Bronchial epithelial cell (primary cell): ENCODE data around the gene UBL5. TPM values are rescaled to one million over a fixed set of nuclear protein-coding genes. Genes with fewer than 3 reads are reported as not detected.
A peak's percentile ranks its signal among the peaks of the same experiment; 100 is the strongest.
"Not testable (repeated sequence)": the region's sequence is repeated elsewhere in the genome, so short reads cannot be mapped to it uniquely, and the experiment has no call there.

Experiments
- DNase-seq: peaks from one replicate; pipeline ENCODE4 v3.0.0-alpha.2; 2010; ENCODE audit warnings: low read depth
- FAIRE-seq: peaks from 2 replicates; lab custom pipeline; 2011; peaks lifted over from hg19 to GRCh38; lab: Jason Lieb, UNC
- H3K27me3 ChIP-seq: 2 replicates; pipeline ENCODE4 v1.5.1; 2011; ENCODE audit warnings: low read length; ENCODE audit not compliant: control insufficient read depth, insufficient read depth
- H3K36me3 ChIP-seq: 2 replicates; pipeline ENCODE4 v1.5.1; 2011; ENCODE audit warnings: low read length; ENCODE audit not compliant: control insufficient read depth, insufficient read depth
- H3K4me3 ChIP-seq: 2 replicates; pipeline ENCODE4 v1.5.1; 2011; ENCODE audit warnings: mild to moderate bottlenecking, low read depth, low read length, control low read depth
- total RNA-seq: library from RNA; depleted of rRNA; stranded (reverse); fragments of >200 nt; gene quantifications from 2 replicates; pipeline ENCODE4 v1.2.1, GENCODE V29; 2014
- TF ChIP-seq, protein P1 (sequence below): IDR thresholded peaks from 2 replicates; pipeline ENCODE4 v1.5.1; 2011; ENCODE audit warnings: mild to moderate bottlenecking, moderate library complexity, low read length, control low read depth, inconsistent platforms; ENCODE audit not compliant: insufficient read depth, severe bottlenecking

The UBL5 gene
- 260 and 314 TPM in 2 replicates for total RNA-seq

DNA sequence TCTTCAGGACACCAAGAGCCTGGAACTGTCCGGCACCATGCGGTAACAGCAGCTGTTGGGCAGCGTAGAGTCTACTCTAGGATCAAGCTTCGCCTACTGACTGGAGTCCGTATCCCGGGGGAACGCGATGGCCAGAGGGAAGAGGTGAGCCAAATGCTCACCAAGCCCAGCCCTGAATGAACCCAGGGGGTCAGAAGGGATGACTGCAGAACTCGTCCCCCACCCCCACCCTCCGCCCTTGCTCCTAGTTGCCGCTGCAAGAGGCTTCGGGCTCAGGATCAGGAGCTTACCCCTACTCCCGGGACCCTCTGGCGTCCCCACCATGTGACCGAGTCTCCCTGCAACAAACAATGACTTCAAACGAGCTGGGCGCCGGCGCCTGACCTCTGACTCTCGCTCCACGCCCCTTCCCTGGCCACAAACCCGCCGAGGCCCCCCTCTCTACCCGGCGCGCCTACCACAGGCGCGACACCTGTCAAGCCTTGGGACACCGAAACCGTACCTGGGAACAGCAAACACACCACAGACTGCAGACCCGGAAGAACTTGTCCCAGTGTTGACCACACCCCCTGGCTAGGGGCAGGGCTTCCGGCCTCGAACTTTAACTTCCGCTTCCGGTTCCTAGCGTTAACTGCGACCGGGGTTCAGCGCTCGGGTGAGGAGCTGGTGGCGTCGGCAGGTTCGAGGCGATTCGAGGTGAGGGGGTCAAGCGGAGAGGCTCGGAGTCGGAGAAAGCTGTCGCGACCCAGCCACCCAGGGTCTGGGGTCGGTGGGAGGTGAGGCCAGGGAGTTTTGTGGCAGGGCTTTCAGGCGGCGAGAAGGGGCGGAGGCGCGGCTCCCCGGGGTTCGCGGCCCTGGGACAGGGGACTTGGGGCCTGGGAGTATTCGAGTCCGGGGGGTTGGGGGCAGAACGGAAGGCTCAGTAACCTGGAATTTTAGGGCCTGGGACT lies at the start of gene UBL5:
Gene UBL5 (plus strand): TSS at position 630 of the 950 bp plus-strand sequence. CDS start 420 bp downstream, outside the sequence.
- no peak for FAIRE-seq
- peak within 1 kb of the TSS; percentile 83 for H3K4me3 ChIP-seq
- peak; percentile 83 for DNase-seq
- H3K27me3 ChIP-seq = no peaks in the 10 kb centered on the region
- TF ChIP-seq, protein P1, sequence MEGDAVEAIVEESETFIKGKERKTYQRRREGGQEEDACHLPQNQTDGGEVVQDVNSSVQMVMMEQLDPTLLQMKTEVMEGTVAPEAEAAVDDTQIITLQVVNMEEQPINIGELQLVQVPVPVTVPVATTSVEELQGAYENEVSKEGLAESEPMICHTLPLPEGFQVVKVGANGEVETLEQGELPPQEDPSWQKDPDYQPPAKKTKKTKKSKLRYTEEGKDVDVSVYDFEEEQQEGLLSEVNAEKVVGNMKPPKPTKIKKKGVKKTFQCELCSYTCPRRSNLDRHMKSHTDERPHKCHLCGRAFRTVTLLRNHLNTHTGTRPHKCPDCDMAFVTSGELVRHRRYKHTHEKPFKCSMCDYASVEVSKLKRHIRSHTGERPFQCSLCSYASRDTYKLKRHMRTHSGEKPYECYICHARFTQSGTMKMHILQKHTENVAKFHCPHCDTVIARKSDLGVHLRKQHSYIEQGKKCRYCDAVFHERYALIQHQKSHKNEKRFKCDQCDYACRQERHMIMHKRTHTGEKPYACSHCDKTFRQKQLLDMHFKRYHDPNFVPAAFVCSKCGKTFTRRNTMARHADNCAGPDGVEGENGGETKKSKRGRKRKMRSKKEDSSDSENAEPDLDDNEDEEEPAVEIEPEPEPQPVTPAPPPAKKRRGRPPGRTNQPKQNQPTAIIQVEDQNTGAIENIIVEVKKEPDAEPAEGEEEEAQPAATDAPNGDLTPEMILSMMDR = no peak
- no peaks in the 10 kb centered on the region for H3K36me3 ChIP-seq

- TF ChIP-seq, protein P1 = no peak
Measured at GRCh38 chr19:9782338-9782737, 45.4 kb upstream of the UBL5 start.

GRCh38 chr19:9784163-9784496 lies 43.6 kb upstream of the UBL5 start:
- H3K4me3 ChIP-seq, DNase-seq, FAIRE-seq: not testable (repeated sequence)

More at GRCh38 chr19:9782338-9782737, 45.4 kb upstream of the UBL5 start:
- DNase-seq (no peak), FAIRE-seq (no peak)
- no peak overlapping the region for H3K4me3 ChIP-seq
- no peaks in the 10 kb centered on the region for H3K27me3 ChIP-seq
- no peaks in the 10 kb centered on the region for H3K36me3 ChIP-seq

GRCh38 chr19:9785367-9786331 lies 42.1 kb upstream of the UBL5 start:
- Histone ChIP-seq H3K36me3 (no peaks in the 10 kb centered on the region), H3K4me3 (peak overlapping the region; percentile 62), H3K27me3 (no peaks in the 10 kb centered on the region)
- FAIRE-seq (no peak), DNase-seq (peak; percentile 88)
- TF ChIP-seq, protein P1 = no peak

More at GRCh38 chr19:9784163-9784496, 43.6 kb upstream of the UBL5 start:
- H3K36me3 ChIP-seq, H3K27me3 ChIP-seq: not testable (repeated sequence)

DNA sequence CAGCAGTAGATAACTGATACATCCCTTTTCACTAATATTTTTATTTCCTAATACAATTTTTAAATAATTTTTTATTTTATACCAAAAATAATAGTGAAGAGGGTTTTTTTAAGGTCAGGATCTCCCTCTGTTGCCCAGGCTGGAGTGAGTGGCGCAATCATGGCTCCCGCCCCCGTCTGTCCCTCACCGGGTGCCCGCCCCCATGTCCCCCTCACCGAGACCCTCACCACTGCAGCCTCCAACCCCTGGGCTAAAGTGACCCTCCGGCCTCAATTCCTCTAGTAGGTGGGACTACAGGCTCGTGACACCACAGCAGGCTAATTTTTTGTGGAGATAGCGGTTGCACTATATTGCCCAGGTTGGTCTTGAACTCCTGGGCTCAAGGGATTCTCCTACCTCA lies 41.4 kb upstream of the UBL5 start:
- H3K27me3 ChIP-seq = no peaks in the 10 kb centered on the region
- H3K4me3 ChIP-seq = peak overlapping the region; percentile 62
- H3K36me3 ChIP-seq = no peaks in the 10 kb centered on the region
- DNase-seq = no peak
- TF ChIP-seq, protein P1 = no peak
- FAIRE-seq = no peak
